Liver (tissue), 3 donors: ENCODE measurements around the gene LRRFIP1.
A peak's percentile ranks its signal among the peaks of the same experiment; 100 is the strongest.

ENCODE experiments used
- RAD21 ChIP-seq, 2 donors: IDR thresholded peaks; 2 replicates each; pipeline ENCODE4 v1.6.1; 2016; ENCODE audit warnings: antibody characterized with exemption in 2 of 2, mild to moderate bottlenecking in 2 of 2
- TAF1 ChIP-seq: conservative IDR thresholded peaks from 2 replicates; pipeline ENCODE4 v1.6.1; 2016; ENCODE audit warnings: antibody characterized with exemption, mild to moderate bottlenecking
- TF ChIP-seq, protein P1 (sequence below): fragments of 150-350 bp; IDR thresholded peaks from 2 replicates; pipeline ENCODE4 v1.5.1; 2017; ENCODE audit warnings: improper control_type of control experiment, low read depth, low read length; ENCODE audit not compliant: missing input control
- TF ChIP-seq, protein P2 (sequence below): IDR thresholded peaks from 2 replicates; pipeline ENCODE4 v1.6.1; 2016; ENCODE audit warnings: antibody characterized with exemption, mild to moderate bottlenecking
- donor health status: healthy.
- donor health status: healthy.

DNA sequence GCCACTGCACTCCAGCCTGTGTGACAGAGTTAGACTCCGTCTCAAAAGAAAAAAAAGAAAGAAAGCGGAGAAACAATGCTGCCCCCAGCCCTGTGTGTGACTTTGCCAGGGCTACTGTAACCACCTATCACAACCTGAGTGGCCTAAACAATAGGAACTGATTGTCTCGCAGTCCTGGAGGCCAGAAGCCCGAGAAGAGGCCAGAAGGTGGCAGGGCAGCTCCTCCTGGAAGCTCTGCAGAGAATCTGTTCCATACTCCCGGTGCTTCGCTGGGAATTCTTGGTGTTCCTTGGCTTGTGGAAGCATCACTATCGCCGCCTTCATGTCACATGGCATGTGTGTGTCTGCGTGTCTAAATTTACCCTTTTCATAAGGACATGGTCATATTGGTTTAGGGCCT lies 22.4 kb upstream of the LRRFIP1 start:
- peak; percentile 66 to 67 for TF ChIP-seq RAD21 (IDR thresholded peaks at IDR 0.05)
- TF ChIP-seq TAF1, result no peak
- TF ChIP-seq, protein P1, sequence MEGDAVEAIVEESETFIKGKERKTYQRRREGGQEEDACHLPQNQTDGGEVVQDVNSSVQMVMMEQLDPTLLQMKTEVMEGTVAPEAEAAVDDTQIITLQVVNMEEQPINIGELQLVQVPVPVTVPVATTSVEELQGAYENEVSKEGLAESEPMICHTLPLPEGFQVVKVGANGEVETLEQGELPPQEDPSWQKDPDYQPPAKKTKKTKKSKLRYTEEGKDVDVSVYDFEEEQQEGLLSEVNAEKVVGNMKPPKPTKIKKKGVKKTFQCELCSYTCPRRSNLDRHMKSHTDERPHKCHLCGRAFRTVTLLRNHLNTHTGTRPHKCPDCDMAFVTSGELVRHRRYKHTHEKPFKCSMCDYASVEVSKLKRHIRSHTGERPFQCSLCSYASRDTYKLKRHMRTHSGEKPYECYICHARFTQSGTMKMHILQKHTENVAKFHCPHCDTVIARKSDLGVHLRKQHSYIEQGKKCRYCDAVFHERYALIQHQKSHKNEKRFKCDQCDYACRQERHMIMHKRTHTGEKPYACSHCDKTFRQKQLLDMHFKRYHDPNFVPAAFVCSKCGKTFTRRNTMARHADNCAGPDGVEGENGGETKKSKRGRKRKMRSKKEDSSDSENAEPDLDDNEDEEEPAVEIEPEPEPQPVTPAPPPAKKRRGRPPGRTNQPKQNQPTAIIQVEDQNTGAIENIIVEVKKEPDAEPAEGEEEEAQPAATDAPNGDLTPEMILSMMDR, result peak; percentile 11
- TF ChIP-seq, protein P2, sequence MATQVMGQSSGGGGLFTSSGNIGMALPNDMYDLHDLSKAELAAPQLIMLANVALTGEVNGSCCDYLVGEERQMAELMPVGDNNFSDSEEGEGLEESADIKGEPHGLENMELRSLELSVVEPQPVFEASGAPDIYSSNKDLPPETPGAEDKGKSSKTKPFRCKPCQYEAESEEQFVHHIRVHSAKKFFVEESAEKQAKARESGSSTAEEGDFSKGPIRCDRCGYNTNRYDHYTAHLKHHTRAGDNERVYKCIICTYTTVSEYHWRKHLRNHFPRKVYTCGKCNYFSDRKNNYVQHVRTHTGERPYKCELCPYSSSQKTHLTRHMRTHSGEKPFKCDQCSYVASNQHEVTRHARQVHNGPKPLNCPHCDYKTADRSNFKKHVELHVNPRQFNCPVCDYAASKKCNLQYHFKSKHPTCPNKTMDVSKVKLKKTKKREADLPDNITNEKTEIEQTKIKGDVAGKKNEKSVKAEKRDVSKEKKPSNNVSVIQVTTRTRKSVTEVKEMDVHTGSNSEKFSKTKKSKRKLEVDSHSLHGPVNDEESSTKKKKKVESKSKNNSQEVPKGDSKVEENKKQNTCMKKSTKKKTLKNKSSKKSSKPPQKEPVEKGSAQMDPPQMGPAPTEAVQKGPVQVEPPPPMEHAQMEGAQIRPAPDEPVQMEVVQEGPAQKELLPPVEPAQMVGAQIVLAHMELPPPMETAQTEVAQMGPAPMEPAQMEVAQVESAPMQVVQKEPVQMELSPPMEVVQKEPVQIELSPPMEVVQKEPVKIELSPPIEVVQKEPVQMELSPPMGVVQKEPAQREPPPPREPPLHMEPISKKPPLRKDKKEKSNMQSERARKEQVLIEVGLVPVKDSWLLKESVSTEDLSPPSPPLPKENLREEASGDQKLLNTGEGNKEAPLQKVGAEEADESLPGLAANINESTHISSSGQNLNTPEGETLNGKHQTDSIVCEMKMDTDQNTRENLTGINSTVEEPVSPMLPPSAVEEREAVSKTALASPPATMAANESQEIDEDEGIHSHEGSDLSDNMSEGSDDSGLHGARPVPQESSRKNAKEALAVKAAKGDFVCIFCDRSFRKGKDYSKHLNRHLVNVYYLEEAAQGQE, result no peak
